H1 (cell line): ENCODE data around the gene TP63. TPM values are rescaled to one million over a fixed set of nuclear protein-coding genes. Genes with fewer than 3 reads are reported as not detected.

Experiments used
- CTCF ChIA-PET: fragments of 300-600 bp; sonication (Branson Sonifier 250); formaldehyde crosslinking; loops from one replicate; lab custom pipeline; 2021; ENCODE audit not compliant: partially characterized antibody; lab: Charles Lee
- POLR2A ChIA-PET: fragments of 300-600 bp; sonication (Branson Sonifier 250); formaldehyde crosslinking; loops from one replicate; lab custom pipeline; 2021; ENCODE audit warnings: inconsistent platforms; ENCODE audit not compliant: partially characterized antibody; lab: Charles Lee
- DNase-seq, 2 experiments: peaks; one replicate each; pipeline versions ENCODE4 v3.0.0 to v3.0.0-alpha.2; 2010 to 2022; ENCODE audit warnings: low spot score in 2 of 2, low read depth in 1 of 2, mixed read lengths in 1 of 2
- FAIRE-seq: peaks from 2 replicates; lab custom pipeline; 2011; peaks lifted over from hg19 to GRCh38; lab: Jason Lieb, UNC
- H2AFZ ChIP-seq: 2 replicates; pipeline ENCODE4 v1.8.1; 2012; ENCODE audit warnings: low read length, inconsistent platforms
- H2AK5ac ChIP-seq: 2 replicates; pipeline ENCODE4 v1.6.1; 2013; ENCODE audit warnings: low read depth, low read length
- H2BK120ac ChIP-seq: replicated peaks from 2 replicates; pipeline ENCODE3; 2013; ENCODE audit warnings: low read depth, low read length, inconsistent platforms
- H2BK12ac ChIP-seq: 2 replicates; pipeline ENCODE4 v1.6.1; 2013; ENCODE audit warnings: low read depth, low read length
- H2BK15ac ChIP-seq: 2 replicates; pipeline ENCODE4 v1.6.1; 2013; ENCODE audit warnings: low read length
- H2BK20ac ChIP-seq: 2 replicates; pipeline ENCODE4 v1.6.1; 2013; ENCODE audit warnings: low read length
- H2BK5ac ChIP-seq: 2 replicates; pipeline ENCODE4 v1.6.1; 2013; ENCODE audit warnings: low read depth, low read length
- H3K14ac ChIP-seq: 2 replicates; pipeline ENCODE4 v1.6.1; 2013; ENCODE audit warnings: inconsistent platforms; ENCODE audit not compliant: insufficient read length
- H3K18ac ChIP-seq: 2 replicates; pipeline ENCODE4 v1.6.1; 2013; ENCODE audit warnings: low read length; ENCODE audit errors: extremely low read depth
- H3K23ac ChIP-seq: 2 replicates; pipeline ENCODE4 v1.6.1; 2013; ENCODE audit warnings: inconsistent platforms; ENCODE audit not compliant: insufficient read length
- H3K23me2 ChIP-seq: 2 replicates; pipeline ENCODE4 v1.6.1; 2013; ENCODE audit warnings: low read depth, low read length
- H3K27ac ChIP-seq: 2 replicates; pipeline ENCODE4 v1.6.1; 2011; ENCODE audit warnings: low read depth, low read length, inconsistent platforms
- H3K27me3 ChIP-seq, 4 experiments: replicated peaks in 1 of 4; 1 replicate in 1 of 4; 2 replicates in 3 of 4; pipeline versions ENCODE4 v1.6.1 to v1.8.1; 2011 to 2013; ENCODE audit warnings: low read length in 3 of 4, mild to moderate bottlenecking in 3 of 4, inconsistent platforms in 2 of 4, mixed read lengths in 2 of 4, moderate library complexity in 1 of 4; ENCODE audit not compliant: control insufficient read depth in 3 of 4, insufficient read depth in 3 of 4; ENCODE audit errors: extremely low read depth in 1 of 4
- H3K36me3 ChIP-seq, 4 experiments: 2 replicates each; pipeline versions ENCODE4 v1.6.1 to v1.8.1; 2011 to 2013; ENCODE audit warnings: mild to moderate bottlenecking in 4 of 4, low read length in 3 of 4, moderate library complexity in 2 of 4, control low read depth in 1 of 4, inconsistent platforms in 1 of 4; ENCODE audit not compliant: insufficient read depth in 4 of 4, control insufficient read depth in 2 of 4
- H3K4ac ChIP-seq: replicated peaks from 2 replicates; pipeline ENCODE3; 2013; ENCODE audit warnings: low read length, low read depth, mixed read lengths, inconsistent platforms; ENCODE audit not compliant: insufficient read length
- H3K4me1 ChIP-seq, 4 experiments: replicated peaks in 1 of 4; 1 replicate in 1 of 4; 2 replicates in 3 of 4; pipeline versions ENCODE4 v1.6.1 to v1.8.1; 2011 to 2013; ENCODE audit warnings: low read length in 3 of 4, inconsistent platforms in 2 of 4, mixed read lengths in 1 of 4; ENCODE audit not compliant: insufficient read depth in 4 of 4, control insufficient read depth in 3 of 4
- H3K4me2 ChIP-seq, 2 experiments: 2 replicates each; pipeline versions ENCODE4 v1.6.1 to v1.8.1; 2011 to 2013; ENCODE audit warnings: low read depth in 2 of 2, low read length in 2 of 2, control low read depth in 1 of 2, inconsistent platforms in 1 of 2, mild to moderate bottlenecking in 1 of 2; ENCODE audit not compliant: insufficient read depth in 1 of 2
- H3K4me3 ChIP-seq, 4 experiments: fragments of 200-600, 300-600 bp in 1 of 4; sonication (generic), shearing (Covaris generic), sonication (Bioruptor Twin) in 1 of 4; 2 replicates each; pipeline versions ENCODE4 v1.5.1 to v1.8.1; 2011 to 2016; ENCODE audit warnings: low read length in 4 of 4, low read depth in 3 of 4, control low read depth in 2 of 4, inconsistent platforms in 2 of 4, mild to moderate bottlenecking in 2 of 4, mixed read lengths in 1 of 4, moderate library complexity in 1 of 4; ENCODE audit not compliant: insufficient read depth in 2 of 4; ENCODE audit errors: extremely low read depth in 1 of 4
- H3K56ac ChIP-seq: replicated peaks from 2 replicates; pipeline ENCODE3; 2013; ENCODE audit warnings: low read depth, mild to moderate bottlenecking, mixed read lengths, low read length, inconsistent platforms; ENCODE audit not compliant: insufficient read length
- H3K79me1 ChIP-seq: 2 replicates; pipeline ENCODE4 v1.6.1; 2013; ENCODE audit warnings: low read depth, low read length, control low read depth
- H3K79me2 ChIP-seq, 2 experiments: 2 replicates each; pipeline versions ENCODE4 v1.6.1 to v1.8.1; 2012 to 2013; ENCODE audit warnings: low read length in 2 of 2, mild to moderate bottlenecking in 2 of 2, inconsistent platforms in 1 of 2; ENCODE audit not compliant: insufficient read depth in 2 of 2, control insufficient read depth in 1 of 2
- H3K9ac ChIP-seq, 4 experiments: replicated peaks in 1 of 4; 1 replicate in 1 of 4; 2 replicates in 3 of 4; pipeline versions ENCODE4 v1.6.1 to v1.8.1; 2011 to 2013; ENCODE audit warnings: low read depth in 3 of 4, low read length in 3 of 4, control low read depth in 2 of 4, mild to moderate bottlenecking in 2 of 4, moderate library complexity in 2 of 4, inconsistent platforms in 1 of 4; ENCODE audit errors: extremely low read depth in 1 of 4
- H3K9me3 ChIP-seq, 2 experiments: 2 replicates each; pipeline versions ENCODE4 v1.6.1 to v1.8.1; 2012 to 2013; ENCODE audit warnings: mild to moderate bottlenecking in 2 of 2, moderate library complexity in 2 of 2, control low read depth in 1 of 2, inconsistent platforms in 1 of 2, low read depth in 1 of 2, low read length in 1 of 2, mixed read lengths in 1 of 2; ENCODE audit not compliant: insufficient read depth in 2 of 2
- H4K20me1 ChIP-seq, 2 experiments: replicated peaks in 1 of 2; 2 replicates each; pipeline versions ENCODE3 to v1.8.1; 2011 to 2013; ENCODE audit warnings: inconsistent platforms in 2 of 2, low read length in 2 of 2, mild to moderate bottlenecking in 1 of 2; ENCODE audit not compliant: insufficient read depth in 2 of 2, control insufficient read depth in 1 of 2
- H4K5ac ChIP-seq: 2 replicates; pipeline ENCODE4 v1.6.1; 2013; ENCODE audit warnings: low read length, low read depth, mixed read lengths, inconsistent platforms; ENCODE audit not compliant: insufficient read length
- H4K8ac ChIP-seq: 2 replicates; pipeline ENCODE4 v1.8.0; 2013; ENCODE audit warnings: mild to moderate bottlenecking, moderate library complexity, low read length, inconsistent platforms; ENCODE audit not compliant: insufficient read depth; ENCODE audit errors: extremely low read depth
- H4K91ac ChIP-seq: replicated peaks from 2 replicates; pipeline ENCODE3; 2013; ENCODE audit warnings: low read length, mixed read lengths, inconsistent platforms; ENCODE audit not compliant: insufficient read length
- ASH2L ChIP-seq: fragments of 200-600, 300-600 bp; sonication (generic); IDR thresholded peaks from one replicate; pipeline ENCODE4 v1.7.1; 2017; ENCODE audit warnings: low read length
- CEBPB ChIP-seq: IDR thresholded peaks from 2 replicates; pipeline ENCODE4 v1.6.1; 2012; ENCODE audit warnings: low read depth, low read length
- E2F6 ChIP-seq: IDR thresholded peaks from 2 replicates; pipeline ENCODE4 v1.6.1; 2012; ENCODE audit warnings: inconsistent platforms
- EP300 ChIP-seq, 2 experiments: IDR thresholded peaks; 1 replicate in 1 of 2; 2 replicates in 1 of 2; pipeline ENCODE4 v1.6.1; 2011 to 2012; ENCODE audit warnings: low read depth in 2 of 2, low read length in 2 of 2, mild to moderate bottlenecking in 2 of 2, borderline replicate concordance in 1 of 2, inconsistent platforms in 1 of 2, moderate library complexity in 1 of 2
- JUN ChIP-seq: IDR thresholded peaks from 2 replicates; pipeline ENCODE4 v1.6.1; 2011; ENCODE audit warnings: low read depth, mild to moderate bottlenecking, improper control_type of control experiment, low read length
- JUND ChIP-seq: IDR thresholded peaks from 2 replicates; pipeline ENCODE4 v1.6.1; 2011; ENCODE audit warnings: mild to moderate bottlenecking, improper control_type of control experiment, low read length
- MAX ChIP-seq: IDR thresholded peaks from 2 replicates; pipeline ENCODE4 v1.6.1; 2012; ENCODE audit warnings: inconsistent platforms
- POU5F1 ChIP-seq: IDR thresholded peaks from 2 replicates; pipeline ENCODE4 v1.6.1; 2011; ENCODE audit warnings: low read depth, mild to moderate bottlenecking, low read length, moderate library complexity
- RFX5 ChIP-seq: IDR thresholded peaks from 2 replicates; pipeline ENCODE4 v1.6.1; 2011; ENCODE audit warnings: low read depth, low read length, improper control_type of control experiment, borderline replicate concordance
- RXRA ChIP-seq: IDR thresholded peaks from 2 replicates; pipeline ENCODE4 v1.6.1; 2011; ENCODE audit warnings: low read depth, mild to moderate bottlenecking, low read length, moderate library complexity; ENCODE audit not compliant: insufficient read depth
- SIX5 ChIP-seq: IDR thresholded peaks from 2 replicates; pipeline ENCODE4 v1.6.1; 2011; ENCODE audit warnings: mild to moderate bottlenecking, low read depth, low read length
- SP2 ChIP-seq: IDR thresholded peaks from 2 replicates; pipeline ENCODE4 v1.6.1; 2012; ENCODE audit warnings: mild to moderate bottlenecking, low read length, inconsistent platforms
- SUZ12 ChIP-seq: fragments of 200-600 bp; sonication (generic); IDR thresholded peaks from 2 replicates; pipeline ENCODE4 v1.6.1; 2012; ENCODE audit warnings: mild to moderate bottlenecking, inconsistent platforms, low read length, moderate library complexity, mixed read lengths
- TAF1 ChIP-seq: IDR thresholded peaks from 2 replicates; pipeline ENCODE4 v1.6.1; 2011; ENCODE audit warnings: mild to moderate bottlenecking, low read depth, low read length
- WGBS, 2 experiments: shearing (Covaris generic) in 1 of 2; methylation state at CpG; one replicate each; pipeline versions ENCODE4 v1.1.6 to v1.1.7; 2013 to 2015; ENCODE audit warnings: low lambda C conversion rate in 2 of 2, mixed read lengths in 2 of 2, inconsistent platforms in 1 of 2, low coverage in 1 of 2, missing lambda C conversion rate in 1 of 2; ENCODE audit not compliant: insufficient replicate concordance in 2 of 2, insufficient coverage in 1 of 2, insufficient read length in 1 of 2; ENCODE audit errors: extremely low coverage in 1 of 2, missing lambda C conversion rate in 1 of 2; 5-methylcytosine and 5-hydroxymethylcytosine counted together
- polyA plus RNA-seq, 7 experiments: library from polyadenylated mRNA; depleted of rRNA in 3 of 7; stranded (reverse) in 5 of 7; unstranded in 2 of 7; fragments of >200 nt in 5 of 7; fragments of 200-250 nt in 2 of 7; gene quantifications; 1 replicate in 5 of 7; 2 replicates in 1 of 7; 4 replicates in 1 of 7; pipeline versions ENCODE4 v1.2.1 to v1.2.3, GENCODE V29; 2011 to 2013; ENCODE audit warnings: missing spikeins in 2 of 7, mixed read lengths in 2 of 7
- total RNA-seq: library from RNA; stranded (reverse); fragmentation: NEBNext Ultra II Directional; extraction: Animal tissue kit (Norgen Biotek cat#: 25700); gene quantifications from 2 replicates; pipeline ENCODE4 v1.2.1, GENCODE V29; 2021

Gene TP63
- total and polyA plus RNA-seq, 2 of the 8 experiments (the other 6 are each of a cell fraction or from before 2014, with no cell fraction given), result not detected

- Histone ChIP-seq H2BK20ac (no peak overlapping the region), H2BK15ac (no peak overlapping the region)
- TF ChIP-seq JUN (no peak), CEBPB (no peak), RXRA (no peak), SP2 (no peak), JUND (no peak), EP300 (IDR thresholded peaks at IDR 0.05; ENCODE audit: borderline replicate concordance in 1 of 2, low read depth in 2 of 2, low read length in 2 of 2) (no peak), TAF1 (no peak), MAX (no peak), ASH2L (no peak), E2F6 (no peak), SUZ12 (no peak), SIX5 (no peak), POU5F1 (no peak), RFX5 (no peak)
Observed at GRCh38 chr3:189684317-189684716, 53.1 kb downstream of the TP63 start.

More at GRCh38 chr3:189684317-189684716, 53.1 kb downstream of the TP63 start:
- no peak overlapping the region for H2AFZ ChIP-seq
- H3K4me1 ChIP-seq, result no peaks in the 10 kb centered on the region
- no peaks in the 10 kb centered on the region for H3K27me3 ChIP-seq
- WGBS, 2 experiments, result 91% methylated on average over 2 of the region's 2 CpGs; no CpG with 5 or more reads in 1 of the 2 experiments
- CTCF ChIA-PET, result no interaction called here
- no peak overlapping the region for H3K4ac ChIP-seq
- no peaks in the 10 kb centered on the region for H4K20me1 ChIP-seq
- no peaks in the 10 kb centered on the region for H3K36me3 ChIP-seq
- no peak for DNase-seq
- no peak overlapping the region for H2BK12ac ChIP-seq
- no peak overlapping the region for H3K27ac ChIP-seq
- H3K79me1 ChIP-seq, result no peaks in the 10 kb centered on the region
- H3K4me3 ChIP-seq, result no peak overlapping the region
- no peak overlapping the region for H2BK5ac ChIP-seq
- H3K14ac ChIP-seq, result no peak overlapping the region
- H3K18ac ChIP-seq, result no peak overlapping the region
- POLR2A ChIA-PET, result no interaction called here
- H3K9ac ChIP-seq, result no peak overlapping the region
- no peaks in the 10 kb centered on the region for H3K79me2 ChIP-seq
- no peak for FAIRE-seq
- H3K23me2 ChIP-seq, result no peaks in the 10 kb centered on the region
- no peak overlapping the region for H2BK120ac ChIP-seq
- no peak overlapping the region for H4K8ac ChIP-seq
- no peaks in the 10 kb centered on the region for H3K9me3 ChIP-seq
- H3K4me2 ChIP-seq, result no peak overlapping the region
- H4K5ac ChIP-seq, result no peak overlapping the region
- H3K23ac ChIP-seq, result no peak overlapping the region
- H3K56ac ChIP-seq, result no peak overlapping the region
- H2AK5ac ChIP-seq, result no peak overlapping the region
- no peak overlapping the region for H4K91ac ChIP-seq
